ENCODE results near the gene PDZD7.

DNA sequence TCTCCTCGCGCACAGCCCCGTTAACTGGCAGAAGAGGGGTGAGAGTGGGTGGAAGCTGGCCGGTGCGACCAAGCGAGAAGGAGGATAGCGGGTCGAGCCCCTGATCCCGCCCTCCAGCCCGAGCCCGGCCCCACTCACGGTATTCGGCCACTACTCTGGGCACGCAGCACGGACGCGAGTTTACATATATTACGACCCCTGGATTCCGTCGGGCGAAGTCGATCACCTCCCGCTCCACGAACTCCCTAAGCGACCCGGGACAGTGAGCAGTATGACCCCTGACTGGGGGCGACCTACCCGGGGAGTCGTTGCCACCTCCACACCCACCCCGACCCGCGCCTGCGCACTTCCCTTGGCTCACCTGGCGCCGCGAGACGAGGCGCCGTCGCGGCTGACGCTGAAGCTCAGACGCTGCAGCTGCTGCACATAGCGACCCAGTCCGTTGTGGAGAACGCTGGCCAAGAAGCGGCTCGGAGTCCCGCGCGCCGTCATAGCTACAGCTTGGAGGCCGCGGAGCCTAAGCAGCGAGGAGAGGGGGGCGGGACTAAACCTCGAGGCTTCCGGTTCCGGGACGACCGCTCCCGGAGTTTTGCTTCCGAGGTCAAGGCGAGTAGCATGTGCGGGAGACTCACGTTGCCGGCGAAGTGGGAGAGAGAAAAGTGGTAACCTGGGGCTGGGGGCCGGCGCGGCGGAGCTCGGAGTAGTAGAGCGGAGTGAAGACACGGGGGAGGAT is 43.8 kb downstream of the PDZD7 start, which contains the start of the genes MRPL43 and TWNK:
- TF ChIP-seq, protein P1, sequence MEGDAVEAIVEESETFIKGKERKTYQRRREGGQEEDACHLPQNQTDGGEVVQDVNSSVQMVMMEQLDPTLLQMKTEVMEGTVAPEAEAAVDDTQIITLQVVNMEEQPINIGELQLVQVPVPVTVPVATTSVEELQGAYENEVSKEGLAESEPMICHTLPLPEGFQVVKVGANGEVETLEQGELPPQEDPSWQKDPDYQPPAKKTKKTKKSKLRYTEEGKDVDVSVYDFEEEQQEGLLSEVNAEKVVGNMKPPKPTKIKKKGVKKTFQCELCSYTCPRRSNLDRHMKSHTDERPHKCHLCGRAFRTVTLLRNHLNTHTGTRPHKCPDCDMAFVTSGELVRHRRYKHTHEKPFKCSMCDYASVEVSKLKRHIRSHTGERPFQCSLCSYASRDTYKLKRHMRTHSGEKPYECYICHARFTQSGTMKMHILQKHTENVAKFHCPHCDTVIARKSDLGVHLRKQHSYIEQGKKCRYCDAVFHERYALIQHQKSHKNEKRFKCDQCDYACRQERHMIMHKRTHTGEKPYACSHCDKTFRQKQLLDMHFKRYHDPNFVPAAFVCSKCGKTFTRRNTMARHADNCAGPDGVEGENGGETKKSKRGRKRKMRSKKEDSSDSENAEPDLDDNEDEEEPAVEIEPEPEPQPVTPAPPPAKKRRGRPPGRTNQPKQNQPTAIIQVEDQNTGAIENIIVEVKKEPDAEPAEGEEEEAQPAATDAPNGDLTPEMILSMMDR (IDR thresholded peaks at IDR 0.05): no peak
- TF ChIP-seq YY1 (IDR thresholded peaks at IDR 0.05; ENCODE audit: low read depth) (no peak), MXI1 (IDR thresholded peaks at IDR 0.05; ENCODE audit: low read depth, low read length) (peak; percentile 99), FOSL2 (IDR thresholded peaks at IDR 0.05; ENCODE audit: borderline replicate concordance, low read depth) (no peak)
